ENCODE data around the gene GTF2F2. TPM values are rescaled to one million over a fixed set of nuclear protein-coding genes. Genes with fewer than 3 reads are reported as not detected.
"Not testable (repeated sequence)": the region's sequence is repeated elsewhere in the genome, so short reads cannot be mapped to it uniquely, and the experiment has no call there.

GTF2F2 gene
- polyA plus RNA-seq, 5 donors, result 23.3 to 26.4 (median 25.6) TPM

DNA sequence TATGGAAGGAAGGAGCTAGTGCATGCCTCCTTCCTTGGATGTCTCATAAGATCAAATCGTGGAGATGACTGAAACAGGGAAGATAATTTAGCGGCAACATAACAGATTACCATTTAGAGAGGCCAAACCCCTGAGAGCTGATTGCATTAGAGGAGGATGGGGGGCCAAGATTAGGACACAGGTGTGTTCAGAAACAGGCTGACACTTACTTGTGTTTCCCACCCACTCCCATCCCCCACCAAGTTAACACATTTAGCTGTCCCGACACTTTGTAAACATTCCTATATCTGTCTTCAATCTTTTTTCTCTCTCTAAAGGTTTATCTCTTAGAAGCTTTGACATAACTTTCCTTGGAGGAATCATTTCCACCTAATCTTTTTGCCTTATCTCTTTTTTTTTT lies 129.4 kb downstream of the GTF2F2 start:
- DNase-seq, result no peak

DNA sequence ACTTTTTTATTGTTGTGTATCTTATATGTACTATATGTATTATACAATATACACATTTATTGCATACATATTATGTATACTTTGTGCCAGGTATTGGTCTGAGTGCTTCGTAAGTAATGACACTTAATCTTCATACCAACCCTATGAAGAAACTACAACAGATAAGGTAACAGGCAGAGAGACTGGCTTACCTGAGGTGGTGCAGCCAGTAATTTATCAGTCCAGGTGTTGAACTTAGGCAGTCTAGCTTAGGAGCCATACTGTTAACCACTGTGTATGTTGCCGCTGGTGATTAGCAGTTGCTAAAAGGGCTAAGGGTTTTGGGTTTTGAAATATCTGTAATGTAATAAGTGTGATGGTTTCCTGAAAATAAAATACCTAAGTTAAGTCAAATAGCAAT lies 134.1 kb downstream of the GTF2F2 start:
- DNase-seq, result no peak

- DNase-seq, result no peak
Measured at GRCh38 chr13:45255247-45255987, 135.1 kb downstream of the GTF2F2 start.

- DNase-seq, result no peak
Measured at GRCh38 chr13:45256254-45256653, 135.9 kb downstream of the GTF2F2 start.

- DNase-seq, result no peak
Measured at GRCh38 chr13:45257638-45258333, 137.5 kb downstream of the GTF2F2 start.

- no peak for DNase-seq
Measured at GRCh38 chr13:45258334-45258675, 138.0 kb downstream of the GTF2F2 start.

DNA sequence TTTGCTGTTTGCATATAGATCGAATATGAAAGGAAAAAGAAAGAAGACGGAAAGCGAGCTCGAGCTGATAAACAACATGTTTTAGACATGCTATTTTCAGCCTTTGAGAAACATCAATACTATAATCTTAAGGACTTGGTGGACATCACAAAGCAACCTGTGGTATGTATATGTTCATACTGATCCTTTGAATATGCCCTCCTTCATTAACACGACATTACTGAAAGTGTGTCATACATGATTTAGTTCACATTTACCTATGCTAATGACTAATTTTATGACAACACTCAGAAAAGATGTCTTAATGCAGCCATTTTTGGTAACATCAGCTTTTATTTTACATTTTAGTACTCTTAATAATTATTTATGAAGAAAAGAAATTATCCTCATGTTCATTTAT lies 146.9 kb downstream of the GTF2F2 start:
- no peak for DNase-seq

DNA sequence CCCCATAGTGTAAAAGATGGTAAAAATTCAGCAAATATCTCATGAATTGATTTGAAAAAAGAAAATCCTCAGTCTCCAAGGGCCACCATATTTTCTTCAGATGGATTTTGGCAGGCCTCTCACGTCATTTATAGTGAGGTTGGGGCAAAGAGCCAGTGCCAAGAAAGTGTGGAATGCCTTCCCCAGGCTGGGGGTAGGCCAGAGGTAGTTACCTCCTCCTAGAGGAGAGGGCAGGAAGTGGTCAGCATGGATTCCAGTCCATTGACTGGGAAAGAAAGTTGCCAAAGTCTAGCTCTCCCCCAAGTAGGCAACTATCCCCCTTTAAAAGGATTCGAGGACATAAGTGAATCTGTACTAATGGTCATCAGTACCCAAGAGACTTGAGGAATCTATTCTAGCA lies 148.9 kb downstream of the GTF2F2 start:
- no peak for DNase-seq

- no peak for DNase-seq
Measured at GRCh38 chr13:45276913-45277312, 156.6 kb downstream of the GTF2F2 start.

DNA sequence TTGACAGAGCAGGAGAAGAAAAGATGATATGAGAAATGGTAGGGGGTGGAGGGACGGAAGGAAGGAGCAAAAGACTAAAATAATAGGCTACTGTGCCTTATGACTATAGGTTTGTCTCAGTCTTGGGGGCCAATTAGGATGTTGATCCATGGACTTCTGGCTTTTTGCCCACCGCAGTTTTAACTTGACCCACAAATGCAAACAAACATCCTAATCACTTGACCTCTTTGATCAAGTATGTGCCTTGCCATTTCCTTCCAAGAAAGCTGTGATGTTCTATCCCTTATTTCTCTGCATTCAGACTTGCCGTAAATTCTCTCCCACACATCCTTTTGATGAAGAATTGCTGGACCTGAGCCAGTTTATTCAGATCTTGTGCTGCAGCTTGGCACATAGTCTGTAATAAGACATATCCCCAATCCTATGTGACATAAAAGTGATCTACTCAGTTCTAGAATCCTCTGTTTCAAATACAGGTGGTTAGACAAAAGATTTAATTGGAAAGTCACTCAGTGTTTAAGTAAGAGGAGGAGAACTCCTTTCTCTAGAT lies 157.9 kb downstream of the GTF2F2 start:
- DNase-seq, result no peak

DNA sequence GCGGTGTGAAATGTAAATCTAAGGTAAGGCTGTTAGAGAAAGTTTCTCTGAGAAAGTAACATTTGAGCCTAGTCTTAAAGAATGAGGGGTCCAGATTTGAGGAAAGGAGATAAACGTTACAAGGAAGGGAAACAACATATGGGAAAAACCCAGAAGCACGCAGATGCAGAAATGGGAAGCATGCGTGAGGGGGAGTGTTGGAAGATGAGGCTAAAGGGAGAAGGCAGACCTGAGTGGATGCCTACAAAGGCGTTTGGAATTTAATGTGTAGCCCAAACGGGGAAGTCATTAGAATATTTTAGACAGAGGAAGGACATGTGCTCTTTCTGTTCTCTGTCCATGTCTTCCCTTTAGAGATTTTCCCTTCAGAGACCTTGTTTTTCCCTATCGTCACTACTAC lies 159.7 kb downstream of the GTF2F2 start:
- no peak for DNase-seq

GRCh38 chr13:45280751-45281634 lies 160.7 kb downstream of the GTF2F2 start:
- DNase-seq, result peak in 1 of 2 donors; percentile 22

GRCh38 chr13:45282994-45283393 lies 162.7 kb downstream of the GTF2F2 start:
- no peak for DNase-seq

DNA sequence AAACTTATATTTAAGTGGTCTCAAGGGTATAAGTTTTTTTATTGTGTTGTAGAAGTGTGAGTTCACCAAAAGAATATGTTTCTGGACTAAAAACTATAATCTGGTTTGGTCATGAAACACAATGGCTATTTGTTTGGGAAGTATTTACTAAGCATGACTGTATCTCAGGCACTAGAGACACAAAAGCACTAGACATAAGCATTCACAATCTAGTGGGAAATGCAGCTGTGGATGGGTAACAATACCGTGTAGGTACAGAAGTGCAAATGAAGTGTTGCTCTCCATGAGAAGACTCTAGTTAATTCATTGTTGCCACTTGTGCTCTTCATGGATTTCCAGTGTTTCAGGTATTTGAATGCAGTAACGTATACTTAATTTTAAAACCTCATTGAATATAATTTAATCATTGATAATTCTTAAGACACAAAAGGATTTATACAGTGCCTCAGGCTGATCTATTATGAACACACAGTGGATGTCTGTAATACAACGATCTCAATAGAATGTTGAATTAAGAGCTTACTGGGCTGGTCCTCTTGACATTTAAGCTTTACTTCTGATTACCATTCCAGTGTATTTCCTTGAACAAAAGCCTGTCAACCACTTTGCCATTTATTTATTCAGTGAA lies 169.7 kb downstream of the GTF2F2 start:
- DNase-seq, result no peak

DNA sequence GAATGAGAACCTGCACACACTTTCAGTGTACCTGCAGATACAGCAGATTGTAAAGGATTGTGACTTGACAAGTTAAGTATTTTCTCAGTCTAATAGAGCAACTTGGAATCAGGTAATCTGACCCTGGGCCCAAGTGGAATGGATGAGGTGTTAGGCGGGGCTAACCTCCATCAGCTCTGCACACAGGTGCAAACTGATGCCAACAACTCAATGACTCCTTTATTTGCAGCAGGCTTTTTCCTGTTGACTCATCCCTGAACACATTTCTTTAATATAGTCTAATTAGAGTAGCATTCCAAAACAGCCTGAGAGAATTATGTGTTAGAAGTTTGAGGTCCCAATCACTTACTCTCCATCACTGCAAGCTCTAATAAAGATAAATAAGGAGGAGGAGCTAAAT lies 171.9 kb downstream of the GTF2F2 start:
- DNase-seq, result no peak

DNA sequence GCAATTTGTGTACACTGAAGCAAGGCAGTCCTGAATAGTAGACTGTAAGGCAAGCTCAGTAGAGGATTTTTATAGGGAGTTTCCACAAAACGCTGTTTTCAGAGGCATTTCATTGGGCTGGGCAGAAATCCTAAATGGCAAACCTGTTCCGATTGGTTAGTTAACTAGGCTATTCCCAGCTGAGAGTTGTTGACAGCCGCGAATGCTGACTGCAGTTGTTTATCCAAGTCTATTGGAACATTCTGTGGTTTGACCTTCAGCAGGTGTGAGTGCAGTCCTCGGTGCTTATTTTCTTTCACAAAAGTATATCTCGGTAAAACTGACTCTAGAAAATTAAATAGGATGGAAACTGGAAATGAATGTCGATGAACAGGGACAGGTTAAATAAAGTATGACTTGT lies 175.2 kb downstream of the GTF2F2 start:
- no peak for DNase-seq

DNA sequence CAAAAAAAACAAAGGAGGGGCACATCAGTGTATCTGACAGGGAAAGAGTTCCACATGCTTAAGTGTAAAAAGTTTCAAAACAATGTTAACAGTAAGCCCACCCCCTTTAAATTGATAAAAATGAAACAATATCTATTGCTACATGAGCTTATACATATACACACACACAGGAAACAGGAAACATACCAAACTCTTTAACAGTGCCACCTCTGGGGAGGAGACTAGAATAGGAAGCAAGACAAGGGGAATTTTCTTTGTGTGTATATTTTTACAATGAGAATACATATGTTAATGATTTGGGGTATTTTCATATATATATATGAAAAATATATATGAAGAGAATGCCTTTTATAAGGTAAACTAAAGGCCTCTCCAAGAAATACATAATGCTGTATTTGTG lies 175.9 kb downstream of the GTF2F2 start:
- DNase-seq, result no peak

DNA sequence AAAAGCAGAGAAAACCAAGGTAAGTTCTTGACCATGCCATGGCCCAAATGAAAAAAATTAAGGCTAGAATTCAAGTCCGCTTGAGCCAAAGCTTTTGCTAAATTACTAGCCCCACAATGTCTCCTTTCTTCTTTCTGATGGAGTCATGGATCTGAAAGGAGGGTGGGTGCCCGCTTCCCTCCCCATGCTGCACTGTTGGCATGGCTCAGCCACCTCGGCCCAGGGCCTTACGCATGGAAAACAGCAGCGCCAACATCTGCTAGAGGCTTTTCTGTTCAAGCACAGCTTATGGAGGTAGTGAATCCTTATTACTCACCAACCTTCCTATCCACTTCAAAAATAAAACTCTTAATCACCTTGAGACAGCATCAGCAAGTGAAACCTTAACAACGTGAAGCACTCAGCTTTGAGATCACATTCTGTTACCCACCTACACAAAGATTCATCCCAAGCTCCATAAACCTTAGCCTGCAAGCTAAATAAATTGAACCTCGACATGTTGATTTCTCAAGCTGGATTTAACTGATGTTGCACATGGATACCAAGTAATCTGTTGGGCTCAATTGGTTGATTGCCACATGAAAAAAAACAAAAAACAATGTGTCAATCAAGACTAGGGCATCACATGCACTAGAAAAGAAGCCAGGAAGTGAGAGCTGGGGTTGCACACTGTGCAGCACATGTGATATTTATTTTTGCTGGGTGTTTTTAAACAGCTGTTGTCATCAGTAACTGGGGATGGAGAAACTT lies 177.3 kb downstream of the GTF2F2 start:
- no peak for DNase-seq

DNA sequence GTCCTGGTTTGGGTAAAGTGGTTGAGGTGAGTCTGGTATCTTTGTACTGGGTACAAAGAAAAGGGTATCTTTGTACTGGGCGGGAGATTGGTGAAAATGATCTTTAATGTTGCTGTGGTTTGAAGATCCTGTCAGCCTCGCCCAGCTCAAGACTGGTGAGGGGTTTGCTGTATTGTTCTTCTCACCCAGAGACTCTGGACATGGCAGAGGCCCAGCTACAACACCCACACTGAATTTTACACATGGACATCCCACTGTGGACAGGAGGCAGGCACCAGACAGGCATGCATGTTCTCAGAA lies 177.8 kb downstream of the GTF2F2 start:
- DNase-seq, result no peak

GRCh38 chr13:45298550-45298949 lies 178.2 kb downstream of the GTF2F2 start:
- DNase-seq, result not testable (repeated sequence)

DNA sequence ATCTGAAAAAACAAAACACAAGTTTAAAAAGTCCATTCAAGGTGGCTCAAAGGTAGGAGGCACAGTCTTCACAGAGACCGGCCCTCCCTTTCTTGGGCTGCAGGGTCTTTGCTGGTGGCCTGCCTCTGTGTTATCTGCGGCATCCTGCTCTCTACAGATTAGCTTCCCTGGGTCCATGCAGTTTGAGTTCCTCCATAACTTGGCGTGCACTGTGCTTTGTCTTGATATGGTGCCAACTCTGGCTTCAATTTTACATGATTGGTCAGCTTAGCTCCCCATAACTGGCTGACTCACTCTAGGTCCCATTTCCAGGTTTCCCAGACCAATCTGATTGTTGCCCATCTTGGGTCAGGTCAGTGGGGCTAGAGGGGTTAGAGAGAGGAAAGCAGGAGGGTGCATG lies 178.9 kb downstream of the GTF2F2 start:
- DNase-seq, result no peak
